Dermis blood vessel endothelial cell (primary cell): Measurements from ENCODE around the gene ABCC2. TPM values are rescaled to one million over a fixed set of nuclear protein-coding genes. Genes with fewer than 3 reads are reported as not detected.
A peak's percentile ranks its signal among the peaks of the same experiment; 100 is the strongest.
"Not testable (repeated sequence)": the region's sequence is repeated elsewhere in the genome, so short reads cannot be mapped to it uniquely, and the experiment has no call there.

Source experiments
- DNase-seq: peaks from one replicate; pipeline ENCODE4 v3.0.0; 2010
- total RNA-seq: library from RNA; depleted of rRNA; stranded (reverse); fragments of >200 nt; gene quantifications from 2 replicates; pipeline ENCODE4 v1.2.3, GENCODE V29; 2014

The ABCC2 gene
- total RNA-seq, 1 donor from 2014 or later = 1.5 TPM

DNA sequence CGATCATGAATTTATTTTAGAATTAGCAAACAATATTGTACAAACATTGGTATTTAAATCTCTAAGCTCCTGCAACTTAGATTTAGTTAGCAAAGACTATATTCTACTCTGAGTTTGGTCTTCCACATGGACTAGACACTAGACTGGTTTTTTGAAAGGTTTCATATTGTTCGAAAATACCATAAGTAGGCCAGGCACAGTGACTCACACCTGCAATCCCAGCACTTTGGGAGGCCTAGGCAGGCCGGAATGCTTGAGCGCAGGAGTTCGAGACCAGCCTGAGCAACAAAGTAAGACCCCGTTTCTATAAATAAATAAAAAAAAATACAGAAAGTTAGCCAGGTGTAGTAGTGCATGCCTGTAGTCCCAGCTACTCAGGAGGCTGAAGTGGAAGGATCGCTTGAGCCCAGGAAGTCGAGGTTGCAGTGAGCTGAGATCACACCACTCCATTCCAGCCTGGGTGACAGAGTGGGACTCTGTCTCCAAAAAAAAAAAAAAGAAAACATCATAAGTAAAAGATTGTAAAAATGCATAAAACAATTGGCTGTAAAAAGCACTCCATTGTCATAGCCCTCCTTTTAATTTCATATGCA lies 73.1 kb downstream of the ABCC2 start:
- DNase-seq = no peak

DNA sequence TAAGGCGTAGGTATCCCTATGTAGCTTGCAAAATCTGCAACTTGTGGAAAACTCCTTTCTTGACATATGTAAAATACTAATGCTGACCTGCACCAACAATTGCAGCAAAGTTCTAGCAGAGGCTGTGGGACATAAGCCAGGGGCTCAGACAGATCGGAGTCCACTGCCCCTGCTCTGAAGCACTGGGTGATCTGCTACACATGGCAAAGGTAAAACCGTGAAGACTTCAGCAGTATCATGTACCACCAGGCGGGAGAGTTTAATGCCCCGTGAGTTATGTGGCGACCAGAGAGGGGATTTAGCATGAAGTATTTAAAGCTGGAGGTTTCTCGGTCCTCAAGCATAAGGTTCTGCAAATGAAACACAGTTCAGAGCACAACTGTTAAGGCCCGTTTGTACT lies 76.4 kb downstream of the ABCC2 start:
- no peak for DNase-seq

DNA sequence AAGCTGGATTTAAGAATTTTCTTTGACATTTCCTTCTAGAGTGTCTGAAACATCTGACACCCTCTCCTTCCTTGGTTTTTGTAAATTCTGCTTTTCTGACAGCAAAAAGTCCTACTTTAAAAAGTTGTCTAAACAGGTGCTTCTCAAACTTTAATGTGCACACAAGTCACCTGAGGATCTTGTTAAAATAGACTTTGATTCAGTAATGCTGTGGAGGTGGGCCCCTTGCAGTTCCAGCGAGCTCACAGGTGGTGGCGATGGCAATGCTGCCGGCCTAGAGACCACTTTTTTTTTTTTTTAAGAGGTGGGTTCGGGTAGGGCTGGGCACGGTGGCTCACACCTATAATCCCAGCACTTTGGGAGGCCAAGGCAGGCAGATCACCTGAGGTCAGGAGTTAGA lies 77.1 kb downstream of the ABCC2 start:
- peak; percentile 67 for DNase-seq

DNA sequence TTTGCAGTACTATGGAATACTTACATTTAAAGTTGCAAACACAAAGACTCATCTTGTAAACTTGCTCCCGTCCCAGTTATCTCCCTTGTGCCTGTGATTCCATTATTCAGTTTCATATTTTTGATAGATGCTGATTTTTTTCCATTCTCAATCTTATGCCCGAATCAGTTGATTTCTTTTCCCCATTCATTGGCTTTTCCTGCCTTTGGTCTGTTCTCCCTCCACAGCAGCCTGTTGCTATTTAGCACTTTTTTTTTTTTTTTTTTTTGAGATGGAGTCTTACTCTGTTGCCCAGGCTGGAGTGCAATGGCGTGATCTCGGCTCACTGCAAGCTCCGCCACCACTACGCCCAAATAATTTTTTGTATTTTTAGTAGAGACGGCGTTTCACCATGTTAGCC lies 78.0 kb downstream of the ABCC2 start:
- DNase-seq = no peak

DNA sequence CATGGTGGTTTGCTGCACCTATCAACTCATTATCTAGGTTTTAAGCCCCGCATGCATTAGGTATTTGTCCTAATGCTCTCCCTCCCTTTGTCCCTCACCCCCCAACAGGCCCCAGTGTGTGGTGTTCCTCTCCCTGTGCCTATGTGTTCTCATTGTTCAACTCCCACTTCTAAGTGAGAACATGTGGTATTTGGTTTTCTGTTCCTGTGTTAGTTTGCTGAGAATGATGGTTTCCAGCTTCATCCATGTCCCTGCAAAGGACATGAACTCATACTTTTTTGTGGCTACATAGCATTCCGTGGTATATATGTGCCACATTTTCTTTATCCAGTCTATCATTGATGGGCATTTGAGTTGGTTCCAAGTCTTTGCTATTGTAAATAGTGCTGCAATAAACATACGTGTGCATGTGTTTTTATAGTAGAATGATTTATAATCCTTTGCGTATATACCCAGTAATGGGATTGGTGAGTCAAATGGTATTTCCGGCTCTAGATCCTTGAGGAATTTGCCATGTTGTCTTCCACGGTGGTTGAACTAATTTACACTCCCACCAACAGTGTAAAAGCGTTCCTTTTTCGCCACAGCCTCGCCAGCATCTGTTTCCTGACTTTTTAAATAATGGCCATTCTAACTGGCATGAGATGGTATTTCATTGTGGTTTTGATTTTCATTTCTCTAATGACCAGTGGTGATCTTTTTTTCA lies 81.2 kb downstream of the ABCC2 start:
- peak; percentile 90 for DNase-seq

DNA sequence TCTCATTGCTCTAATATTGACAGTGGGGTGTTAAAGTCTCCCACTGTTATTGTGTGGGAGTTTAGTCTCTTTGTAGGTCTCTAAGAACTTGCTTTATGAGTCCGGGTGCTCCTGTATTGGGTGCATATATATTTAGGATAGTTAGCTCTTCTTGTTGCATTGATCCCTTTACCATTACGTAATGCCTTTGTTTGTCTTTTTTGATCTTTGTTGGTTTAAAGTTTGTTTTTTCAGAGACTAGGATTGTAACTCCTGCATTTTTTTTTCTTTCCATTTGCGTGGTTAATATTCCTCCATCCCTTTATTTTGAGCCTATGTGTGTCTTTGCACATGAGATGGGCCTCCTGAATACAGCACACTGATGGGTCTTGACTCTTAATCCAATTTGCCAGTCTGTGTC lies 84.8 kb downstream of the ABCC2 start:
- not testable (repeated sequence) for DNase-seq

DNA sequence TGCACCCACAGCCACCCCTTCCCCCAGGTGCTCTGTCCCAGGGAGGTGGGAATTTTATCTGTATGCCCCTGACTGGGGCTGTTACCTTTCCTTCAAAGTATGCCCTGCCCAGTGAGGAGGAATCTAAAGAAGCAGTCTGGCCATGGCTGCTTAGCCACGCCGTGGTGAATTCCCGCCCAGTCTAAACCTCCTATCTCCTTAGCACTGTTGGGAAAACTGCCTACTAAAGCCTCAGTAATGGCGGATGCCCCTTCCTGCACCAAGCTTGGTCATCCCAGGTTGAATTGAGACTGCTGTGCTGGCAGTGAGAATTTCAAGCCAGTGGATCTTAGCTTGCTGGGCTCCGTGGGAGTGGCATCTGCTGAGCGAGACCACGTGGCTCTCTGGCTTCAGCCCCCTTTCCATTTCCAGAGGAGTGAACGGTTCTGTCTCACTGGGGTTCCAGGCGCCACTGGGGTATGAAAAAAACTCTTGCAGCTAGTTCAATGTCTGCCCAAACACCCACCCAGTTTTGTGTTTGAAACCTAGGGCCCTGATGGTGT lies 87.2 kb downstream of the ABCC2 start:
- no peak for DNase-seq

DNA sequence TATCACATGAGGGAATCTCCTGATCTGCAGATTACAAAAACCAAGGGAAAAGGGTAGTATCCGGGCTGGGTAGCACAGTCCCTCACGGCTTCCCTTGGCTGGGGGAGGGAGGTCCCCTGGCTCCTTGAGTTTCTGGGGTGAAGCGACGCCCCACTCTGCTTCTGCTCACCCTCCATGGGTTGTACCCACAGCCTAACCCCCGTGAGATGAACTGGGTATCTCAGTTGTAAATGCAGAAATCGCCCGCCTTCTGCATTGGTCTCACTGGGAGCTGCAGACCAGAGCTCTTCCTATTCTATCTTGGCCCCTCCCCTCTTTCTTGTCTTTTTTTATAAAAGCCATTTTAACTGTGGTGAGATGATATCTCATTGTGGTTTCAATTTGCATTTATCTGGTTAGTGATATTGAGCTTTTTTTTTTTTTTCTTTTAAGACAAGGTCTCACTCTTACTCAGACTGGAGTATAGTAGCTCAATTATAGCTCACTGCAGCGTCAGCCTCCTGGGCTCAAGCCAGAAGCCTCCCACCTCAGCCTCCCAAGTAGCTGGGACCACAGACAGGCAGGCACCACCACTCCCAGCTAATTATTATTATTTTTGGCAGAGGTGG lies 87.8 kb downstream of the ABCC2 start:
- no peak for DNase-seq

DNA sequence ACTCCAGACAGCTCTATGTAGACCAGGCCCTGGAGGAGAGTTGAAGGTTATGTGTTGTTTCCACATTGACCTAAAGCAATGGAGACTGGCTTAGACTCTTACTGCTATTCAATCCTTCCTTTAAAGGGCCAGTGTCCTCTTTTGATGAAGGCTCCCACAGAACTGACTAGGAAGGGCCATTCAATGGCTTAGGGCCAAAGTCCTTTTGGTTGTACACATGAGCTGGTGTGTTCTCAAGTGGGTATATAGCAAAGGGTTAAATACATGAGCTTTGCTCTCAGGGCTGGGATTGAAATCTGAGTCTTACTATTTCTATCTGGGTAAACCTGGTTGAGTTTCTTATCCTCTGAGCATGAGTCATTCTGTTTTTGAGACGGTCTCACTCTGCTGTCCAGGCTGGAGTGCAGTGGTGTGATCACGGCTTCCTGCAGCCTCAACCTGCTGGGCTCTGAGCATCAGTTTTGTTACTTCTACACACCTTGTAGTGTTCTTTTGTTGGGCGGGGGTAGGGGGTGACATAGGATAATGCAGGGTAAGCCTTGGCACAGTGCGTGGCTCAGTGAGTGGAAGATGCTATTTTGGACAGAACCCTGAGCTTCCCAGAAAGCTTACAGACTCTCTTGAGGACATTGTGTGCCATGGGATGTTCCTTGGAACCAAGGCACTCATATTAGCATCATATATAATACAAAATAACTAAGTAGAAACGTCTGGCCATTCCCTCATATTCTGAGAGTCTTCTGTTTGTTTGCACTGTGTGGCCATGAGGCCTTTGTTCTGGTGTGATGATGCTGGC lies 90.1 kb downstream of the ABCC2 start:
- peak; percentile 44 for DNase-seq

DNA sequence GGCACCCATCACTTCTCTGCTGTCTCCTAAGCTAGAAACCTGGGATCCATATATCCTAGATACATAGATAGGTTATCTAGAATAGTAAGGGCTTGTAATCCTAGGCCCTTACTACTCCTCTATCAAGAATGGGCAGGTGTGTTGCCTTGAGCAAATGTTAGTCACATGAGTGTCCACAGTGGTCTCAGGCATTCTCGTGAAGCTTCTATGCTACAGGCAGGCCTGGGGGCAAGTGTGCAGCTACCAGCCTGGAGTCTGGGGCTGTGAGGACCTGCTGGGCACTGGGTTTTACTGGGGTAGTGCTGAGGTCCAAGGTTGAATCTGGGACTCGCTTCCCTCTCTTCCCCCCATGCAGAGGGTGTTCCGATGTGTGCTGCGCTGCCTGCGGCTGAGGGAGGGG lies 91.4 kb downstream of the ABCC2 start:
- DNase-seq = no peak

DNA sequence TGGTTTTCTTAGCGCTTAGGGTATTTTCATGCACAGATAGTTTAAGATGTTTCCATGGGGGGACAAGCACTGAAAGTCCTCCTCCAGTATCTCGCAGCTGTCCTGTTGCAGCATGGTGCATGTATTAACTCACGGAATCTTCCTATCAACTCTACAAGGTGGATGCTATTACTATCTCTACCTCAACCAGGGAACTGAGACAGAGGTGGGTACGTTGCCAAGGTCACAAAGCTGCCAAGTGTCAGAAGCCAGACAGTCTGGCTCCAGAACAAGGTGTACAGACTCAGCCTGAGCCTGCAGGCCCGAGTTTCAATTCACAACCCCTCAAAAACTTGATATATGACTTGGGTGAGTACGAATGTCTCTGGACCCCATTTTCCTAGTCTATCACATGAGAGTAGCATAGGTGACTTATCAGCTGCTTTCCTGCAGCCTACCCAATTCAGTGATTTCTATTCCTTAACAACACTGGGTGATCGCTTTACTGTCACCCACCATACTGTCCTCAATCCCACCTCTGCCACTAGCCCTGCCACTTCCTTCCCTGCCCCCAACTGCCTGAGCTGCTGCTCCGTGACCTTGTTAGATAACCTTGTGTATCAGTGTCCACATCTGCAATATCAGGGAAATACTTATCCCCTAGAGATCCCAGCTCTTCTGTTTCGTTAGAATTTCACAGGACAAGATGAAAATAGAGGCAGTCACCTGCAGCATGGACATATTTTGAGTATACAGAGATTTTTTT lies 92.1 kb downstream of the ABCC2 start:
- no peak for DNase-seq

DNA sequence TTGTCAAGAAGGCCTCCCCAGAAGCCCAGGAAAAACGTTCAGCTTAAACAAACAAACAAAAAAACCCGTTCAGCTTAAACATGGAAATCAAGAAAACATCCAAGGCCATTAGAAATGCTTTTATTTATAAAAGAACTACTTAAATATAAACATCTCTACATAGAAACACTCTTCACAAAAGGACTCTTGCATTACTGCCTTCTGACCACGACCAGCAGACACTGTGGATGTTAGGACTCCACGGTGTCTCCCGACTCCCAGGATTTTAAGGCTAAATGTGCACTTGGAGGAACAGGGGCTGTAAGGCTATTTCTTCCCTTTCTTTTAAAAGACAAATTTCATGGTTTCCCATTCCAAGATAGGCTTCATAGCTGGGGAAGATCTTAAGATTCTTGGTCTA lies 93.0 kb downstream of the ABCC2 start:
- no peak for DNase-seq

DNA sequence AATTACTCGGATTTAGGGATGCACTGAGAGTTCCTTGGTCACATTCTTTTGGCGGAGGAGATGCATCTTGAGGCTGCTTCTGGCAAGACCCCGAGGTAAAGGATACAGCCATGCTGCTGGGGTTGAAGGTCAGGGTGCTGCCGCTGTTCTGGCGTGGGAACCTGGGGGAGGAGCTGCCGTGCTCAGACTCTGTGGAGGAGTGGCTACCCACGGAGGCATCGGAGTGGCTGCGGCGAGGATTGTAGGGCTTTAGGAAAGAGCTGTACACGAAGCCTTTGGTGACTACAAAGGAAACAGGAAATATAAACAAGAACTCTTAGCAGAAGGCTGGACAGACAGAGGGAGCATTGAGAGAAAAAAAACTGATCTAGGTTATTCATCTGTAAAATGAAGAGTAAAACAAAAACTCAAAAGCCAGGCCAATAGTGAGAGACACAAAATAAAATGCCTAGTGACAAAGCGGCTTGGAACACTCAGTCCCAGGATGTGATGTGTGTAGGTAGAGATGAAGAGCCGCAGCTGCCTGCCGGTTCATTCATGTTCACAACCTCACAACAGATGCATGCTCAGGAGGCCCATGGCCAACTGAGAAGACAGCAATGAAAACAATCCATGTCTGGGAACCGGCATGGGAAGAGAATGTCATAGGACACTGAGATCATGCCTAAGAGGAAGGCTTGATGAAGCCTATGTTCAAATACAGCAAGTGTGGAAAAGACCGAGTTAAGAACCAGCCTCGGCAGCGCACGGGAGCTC lies 97.8 kb downstream of the ABCC2 start:
- peak; percentile 92 for DNase-seq

DNA sequence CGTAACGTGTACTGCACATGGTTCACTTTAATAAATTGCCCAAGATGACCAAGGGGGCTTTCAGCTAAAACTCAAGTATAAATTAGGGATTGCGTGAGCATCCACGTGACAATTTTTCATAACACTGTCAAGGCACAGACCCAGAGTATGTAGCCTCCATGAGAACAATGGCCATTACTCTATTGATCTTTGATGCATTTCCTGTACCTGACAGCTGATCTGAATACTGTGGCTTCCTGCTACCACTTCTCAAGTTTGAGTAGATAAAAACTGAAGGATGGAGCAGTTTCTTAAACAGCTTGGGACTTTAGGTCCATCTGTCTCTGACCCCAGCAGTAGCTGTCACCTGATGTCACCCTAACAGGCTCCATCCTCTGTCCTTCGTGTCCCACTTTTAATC lies 98.9 kb downstream of the ABCC2 start:
- peak; percentile 49 for DNase-seq

DNA sequence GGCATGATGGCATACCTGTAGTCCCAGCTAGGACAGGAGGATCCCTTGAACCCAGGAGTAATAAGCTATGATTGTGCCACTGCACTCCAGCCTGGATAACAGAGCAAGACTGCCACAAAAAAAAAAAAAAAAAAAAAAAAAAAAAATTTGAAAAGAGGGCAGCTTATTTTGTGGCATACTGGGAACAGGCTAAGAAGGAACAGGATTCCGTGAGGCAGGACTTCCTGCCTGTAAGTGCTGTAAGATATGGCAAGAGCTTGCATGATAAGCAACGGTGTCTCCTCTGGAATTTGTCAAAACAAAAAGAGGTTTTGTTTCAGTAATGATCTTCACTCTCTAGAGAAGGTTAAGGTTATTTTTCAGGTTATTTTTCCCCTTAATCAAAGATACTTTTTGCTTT lies 101.1 kb downstream of the ABCC2 start:
- DNase-seq = no peak

DNA sequence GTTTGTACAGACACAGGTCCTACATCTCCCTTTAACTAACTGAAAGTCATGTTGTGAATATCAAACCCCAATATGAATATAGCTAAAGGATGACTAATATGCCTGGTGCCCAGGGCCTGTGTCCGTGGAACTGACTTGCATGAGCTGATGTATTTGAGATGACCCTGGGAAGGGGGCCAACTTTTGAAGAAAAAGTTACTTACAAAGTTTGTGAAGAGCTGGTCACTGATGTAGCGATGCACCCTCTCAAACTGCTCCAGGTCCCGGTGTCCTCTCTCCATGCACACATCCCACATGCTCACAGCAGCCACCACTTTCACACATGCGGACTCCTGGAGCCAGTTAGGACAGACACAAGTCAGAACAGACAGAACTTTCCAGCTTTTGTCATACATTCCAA lies 106.2 kb downstream of the ABCC2 start:
- peak; percentile 47 for DNase-seq

DNA sequence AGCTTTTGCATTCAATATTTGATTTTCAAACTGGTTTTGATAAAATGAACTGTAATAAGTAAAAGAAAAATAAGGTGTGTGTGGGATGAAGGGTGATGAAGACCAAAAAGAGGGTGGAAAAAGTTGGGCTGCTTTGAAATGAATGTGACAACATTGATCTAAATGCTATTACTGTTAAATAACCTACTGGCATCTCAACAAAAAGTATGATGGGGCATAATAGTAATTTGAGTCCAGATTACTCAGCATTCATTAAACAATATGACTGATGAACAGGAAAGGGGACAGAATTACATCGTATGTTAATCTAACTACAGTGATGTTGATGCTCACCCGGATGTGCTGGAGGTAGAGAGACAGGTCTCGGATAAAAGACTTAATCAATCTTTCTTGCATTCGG lies 112.2 kb downstream of the ABCC2 start:
- DNase-seq = no peak

DNA sequence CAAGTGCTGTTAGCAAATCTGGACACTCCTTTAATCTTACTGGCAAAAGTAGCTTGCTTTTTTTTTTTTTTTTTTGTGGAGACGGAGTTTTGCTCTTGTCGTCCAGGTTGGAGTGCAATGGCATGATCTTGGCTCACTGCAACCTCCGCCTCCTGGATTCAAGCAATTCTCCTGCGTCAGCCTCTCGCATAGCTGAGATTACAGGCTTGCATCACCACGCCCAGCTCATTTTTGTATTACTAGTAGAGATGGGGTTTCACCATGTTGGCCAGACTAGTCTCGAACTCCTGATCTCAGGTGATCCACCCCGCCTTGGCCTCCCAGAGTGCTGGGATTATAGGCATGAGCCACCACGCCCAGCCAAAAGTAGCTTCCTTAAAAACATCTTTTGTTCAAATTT lies 112.6 kb downstream of the ABCC2 start:
- DNase-seq = not testable (repeated sequence)

DNA sequence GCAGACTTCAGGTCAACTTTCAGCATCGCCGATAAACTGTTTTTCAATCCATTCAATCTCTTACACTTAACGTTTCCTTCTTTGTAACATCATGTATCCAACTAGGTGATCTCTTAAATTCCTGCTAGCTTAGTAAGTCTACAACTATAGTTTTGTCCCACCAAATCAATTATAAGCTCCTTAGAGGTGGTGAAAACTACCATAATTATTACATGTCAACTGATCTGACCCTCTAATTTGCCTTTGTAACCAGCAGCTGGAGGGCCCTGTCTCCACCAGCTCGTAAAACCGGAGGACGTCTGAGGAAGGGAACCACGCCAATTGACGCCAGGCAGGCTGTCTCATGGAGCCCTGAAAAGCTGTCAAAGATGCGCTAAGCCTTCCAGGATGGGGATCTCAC lies 113.4 kb downstream of the ABCC2 start:
- no peak for DNase-seq
